Cerebellar nuclear complex (tissue), 1 donor: ENCODE results near the gene SLC30A9.

Source experiments
- DNase-seq, 2 experiments: peaks; one replicate each; lab custom pipeline; 2025; lab: John Stamatoyannopoulos, UW

The SLC30A9 gene

DNA sequence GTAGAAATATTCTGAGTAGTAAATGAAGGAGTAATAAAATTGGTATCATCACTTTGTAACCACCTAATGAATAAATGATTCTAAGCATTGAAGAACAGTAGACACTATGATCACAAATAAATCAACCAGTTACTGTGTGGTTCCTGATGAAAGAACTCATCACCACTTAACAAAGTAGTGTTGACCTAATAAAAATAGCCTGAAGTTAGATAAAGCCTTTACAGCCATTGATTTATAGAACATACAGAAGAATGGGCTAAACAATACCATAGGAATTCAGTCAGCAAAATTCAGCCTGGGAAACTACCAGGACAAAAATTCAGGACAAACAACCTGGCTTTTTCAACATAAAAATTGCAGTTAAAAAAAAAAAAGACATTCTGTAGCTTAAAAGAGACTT lies 9.0 kb downstream of the SLC30A9 start:
- DNase-seq, result no peak

DNA sequence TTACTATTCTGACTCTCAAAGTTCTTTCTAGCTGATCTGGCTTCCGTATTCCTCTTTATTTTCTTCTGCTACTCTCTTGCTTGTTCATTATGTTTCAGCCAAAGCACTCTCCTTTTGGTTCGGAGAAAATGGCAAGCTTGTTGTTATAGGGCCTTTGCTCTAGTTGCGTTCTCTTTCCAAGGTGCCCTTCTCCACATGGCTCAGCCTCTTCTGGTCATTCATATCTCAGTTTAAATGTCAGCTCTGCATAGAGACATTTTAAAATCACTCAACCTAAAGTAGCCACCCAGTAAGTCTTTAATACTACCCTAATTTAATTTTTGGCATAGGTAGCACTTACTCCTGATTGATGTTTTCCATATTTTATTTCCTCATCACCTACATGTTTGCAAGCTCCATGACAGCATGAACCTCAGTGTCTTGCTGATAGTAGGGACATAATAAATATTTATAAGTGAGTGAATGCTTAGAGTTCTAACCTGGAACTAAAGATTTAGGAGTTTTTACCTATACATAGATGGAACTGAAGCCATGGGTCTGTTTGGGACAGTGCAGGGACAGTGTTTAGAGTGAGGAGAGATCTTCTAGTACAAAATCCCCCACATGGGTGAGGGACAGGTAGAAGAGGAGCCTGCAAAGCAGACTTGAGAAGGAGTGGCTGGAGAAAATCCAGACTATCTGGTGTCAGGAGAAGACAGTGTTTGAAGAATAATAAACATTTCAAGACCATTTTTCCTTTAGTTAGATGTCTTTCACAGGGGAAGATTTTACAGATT lies 17.9 kb downstream of the SLC30A9 start:
- DNase-seq, result no peak

DNA sequence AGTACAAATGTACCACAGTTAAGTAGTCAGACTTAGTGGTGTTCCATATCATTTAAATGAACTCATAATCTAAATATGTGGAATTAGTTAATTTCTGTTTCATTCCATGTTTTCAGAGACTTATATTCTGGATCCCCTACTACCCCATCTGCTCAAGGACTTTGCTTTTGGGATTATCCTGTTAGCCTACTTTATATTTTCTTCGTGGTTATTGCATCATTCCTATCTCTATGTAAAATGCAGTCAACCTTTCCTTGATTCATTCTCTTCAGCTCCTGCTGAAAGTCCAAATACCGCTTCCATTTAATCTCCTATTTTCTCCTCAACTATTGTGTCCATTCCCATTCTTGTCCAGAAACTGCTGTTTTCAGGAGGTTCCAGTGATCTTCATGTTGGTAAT lies 25.1 kb downstream of the SLC30A9 start:
- DNase-seq, result no peak

DNA sequence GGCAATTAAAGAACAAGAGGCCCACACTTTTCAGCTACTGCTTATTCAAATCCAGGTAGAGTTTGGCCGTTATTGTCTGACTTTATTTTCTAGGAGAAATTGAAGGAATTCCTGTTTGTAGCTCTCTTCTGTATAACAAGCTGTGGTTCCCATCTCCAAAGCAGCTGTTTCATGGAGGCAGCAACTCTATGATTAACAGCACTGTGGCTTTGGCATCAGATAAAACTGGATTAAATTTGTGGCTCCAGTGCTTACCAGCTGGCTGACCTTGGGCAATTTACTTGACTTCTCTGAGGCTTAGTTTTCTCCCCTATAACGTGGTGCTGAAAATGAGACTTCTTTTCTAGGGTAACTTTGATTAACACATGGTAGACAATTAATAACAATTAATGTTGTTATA lies 28.1 kb downstream of the SLC30A9 start:
- DNase-seq, result no peak

DNA sequence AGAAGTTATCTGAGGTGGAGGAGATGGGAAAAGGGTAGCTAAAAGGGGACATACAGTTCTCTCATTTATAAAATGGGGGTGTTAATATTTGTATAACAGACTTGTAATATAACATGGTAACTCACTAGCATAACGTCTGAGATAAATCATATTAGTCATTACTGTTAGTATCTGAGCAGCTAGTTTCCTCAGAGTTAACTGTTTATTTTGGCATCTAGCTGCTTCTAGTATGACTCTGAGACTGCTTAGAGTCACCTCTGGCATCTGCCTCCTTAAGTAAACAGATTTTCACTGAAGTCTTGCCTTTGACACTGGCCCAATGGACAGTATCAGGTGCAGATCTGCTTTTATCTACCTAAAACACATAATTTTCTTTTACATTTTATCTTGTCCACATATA lies 58.1 kb downstream of the SLC30A9 start:
- no peak for DNase-seq

DNA sequence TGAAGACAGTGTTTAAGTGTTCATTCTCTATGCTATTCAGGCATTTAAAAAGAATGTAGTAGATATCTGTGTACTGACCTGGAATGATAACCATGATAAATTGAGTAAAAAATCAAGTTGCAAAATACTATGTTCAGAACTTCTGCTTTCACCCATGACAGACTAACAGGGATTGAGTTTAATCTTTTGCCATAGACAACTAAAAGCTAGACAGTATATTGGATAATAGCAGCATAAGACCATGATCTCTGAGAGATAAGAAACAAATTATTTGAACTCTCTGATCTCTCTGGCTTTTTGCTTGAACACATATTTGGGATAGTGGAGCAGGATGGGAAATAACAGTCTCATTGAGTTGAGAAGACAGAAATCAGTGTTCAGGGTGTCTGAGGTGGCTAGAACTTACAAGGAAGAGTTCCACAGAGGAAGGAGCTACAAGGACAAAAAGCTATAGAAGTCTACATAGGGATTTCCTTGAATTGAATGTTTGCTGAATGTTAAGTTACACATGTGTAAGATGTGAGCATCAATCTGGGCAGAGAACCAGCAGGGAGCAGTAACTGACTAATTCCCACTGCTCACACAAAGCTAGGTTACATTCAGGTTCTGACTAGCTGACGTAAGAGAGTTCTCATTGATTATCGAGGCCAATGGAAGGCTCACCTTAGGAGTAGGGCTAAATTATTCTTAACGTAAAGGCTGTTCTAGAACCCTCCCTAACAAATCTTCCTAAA lies 60.4 kb downstream of the SLC30A9 start:
- no peak for DNase-seq

DNA sequence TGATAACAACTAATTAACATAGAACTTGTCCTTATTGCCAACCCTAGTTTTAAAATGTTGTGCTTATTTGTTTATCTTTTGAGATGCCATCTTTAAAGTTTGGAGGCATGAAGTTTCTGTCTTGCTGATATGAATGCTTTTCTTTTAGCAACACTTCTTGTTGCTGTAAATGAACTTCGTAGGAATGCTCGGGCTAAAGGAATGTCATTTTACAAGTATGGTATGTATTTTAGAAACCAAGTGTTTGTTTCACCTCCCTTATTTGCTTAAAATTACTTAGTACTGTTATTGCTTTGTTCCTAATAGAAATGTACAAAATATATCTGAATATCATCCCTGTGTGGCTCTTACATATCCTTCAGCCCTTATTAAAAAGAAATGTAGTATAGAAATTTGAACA lies 76.1 kb downstream of the SLC30A9 start:
- DNase-seq, result no peak

DNA sequence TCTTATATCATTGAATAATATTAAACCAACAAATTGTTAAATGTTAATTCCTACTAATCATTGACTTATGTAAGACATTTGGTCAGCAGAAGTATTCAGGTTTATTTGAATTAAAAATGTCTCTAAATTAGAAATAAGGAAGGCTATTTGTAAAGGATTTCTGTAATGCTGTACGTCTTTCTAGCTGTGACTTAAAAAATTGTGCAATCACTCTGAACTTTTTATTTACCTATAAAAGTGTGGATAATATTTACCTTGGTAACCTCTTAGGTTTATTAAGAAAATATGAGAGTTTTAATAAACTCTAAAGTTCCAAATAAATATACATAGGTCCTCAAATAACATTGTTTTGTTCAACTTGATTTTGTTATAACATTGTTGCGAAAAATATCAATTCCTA lies 76.9 kb downstream of the SLC30A9 start:
- no peak for DNase-seq

DNA sequence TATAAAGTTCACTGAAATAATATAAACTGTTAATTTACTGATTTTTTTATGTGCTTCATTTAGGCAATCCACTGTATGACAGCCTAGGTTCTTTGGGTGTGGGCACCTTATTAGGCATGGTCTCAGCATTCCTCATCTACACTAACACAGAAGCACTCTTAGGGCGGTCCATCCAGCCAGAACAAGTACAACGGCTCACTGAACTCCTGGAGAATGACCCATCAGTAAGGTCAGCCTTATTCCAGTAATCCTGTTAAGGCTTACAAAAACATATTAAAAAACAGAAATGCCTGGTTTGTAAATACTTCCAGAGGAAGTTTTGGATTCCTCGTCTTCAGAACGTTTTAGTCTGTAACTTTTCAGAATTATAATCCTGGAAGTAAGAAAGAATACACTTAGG lies 80.1 kb downstream of the SLC30A9 start:
- no peak for DNase-seq

DNA sequence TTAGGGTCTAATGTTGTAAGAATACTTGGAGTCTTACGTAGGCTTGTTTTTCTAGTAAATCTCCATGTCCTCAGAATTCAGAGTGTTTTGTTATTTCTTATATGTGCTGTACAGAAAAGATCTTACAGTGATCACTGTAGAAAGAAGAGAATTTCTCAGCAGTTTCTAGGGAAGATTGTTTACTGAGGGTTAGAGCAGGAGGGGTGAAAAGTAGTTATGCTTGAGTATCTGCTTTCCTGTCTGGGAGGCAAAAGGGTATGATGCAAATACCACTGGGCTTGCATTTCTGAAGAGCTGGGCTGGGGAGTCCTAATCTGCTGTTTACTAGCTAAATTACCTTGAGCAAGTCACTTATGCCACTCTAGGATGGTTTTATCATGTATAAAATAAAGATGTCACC lies 84.0 kb downstream of the SLC30A9 start:
- no peak for DNase-seq

DNA sequence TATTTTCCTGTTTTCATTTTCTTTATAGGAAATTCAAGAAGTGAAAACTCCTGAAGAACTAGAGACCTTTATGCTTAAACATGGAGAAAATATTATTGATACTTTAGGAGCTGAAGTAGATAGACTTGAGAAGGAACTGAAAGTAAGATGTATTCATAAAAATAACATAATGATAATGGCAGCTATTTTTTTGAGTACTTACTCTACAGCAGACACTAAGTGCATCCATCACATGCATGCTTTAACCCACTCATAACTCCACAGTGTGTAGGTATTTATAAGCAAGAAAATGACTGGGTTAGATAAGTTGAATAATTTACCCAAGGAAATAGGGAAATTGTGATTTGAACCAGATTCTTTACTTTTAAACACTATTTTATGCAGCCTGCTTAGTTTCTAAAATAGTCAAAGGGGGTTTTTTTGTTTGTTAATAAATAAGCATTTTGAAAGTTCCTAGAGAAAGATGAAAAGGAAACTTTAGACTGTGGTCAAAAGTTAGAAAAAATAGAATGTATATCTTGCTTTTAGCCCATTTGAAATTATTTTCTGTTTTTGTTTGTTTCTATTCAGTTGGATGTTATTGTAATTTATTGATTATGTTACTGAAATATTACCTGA lies 88.0 kb downstream of the SLC30A9 start:
- no peak for DNase-seq

DNA sequence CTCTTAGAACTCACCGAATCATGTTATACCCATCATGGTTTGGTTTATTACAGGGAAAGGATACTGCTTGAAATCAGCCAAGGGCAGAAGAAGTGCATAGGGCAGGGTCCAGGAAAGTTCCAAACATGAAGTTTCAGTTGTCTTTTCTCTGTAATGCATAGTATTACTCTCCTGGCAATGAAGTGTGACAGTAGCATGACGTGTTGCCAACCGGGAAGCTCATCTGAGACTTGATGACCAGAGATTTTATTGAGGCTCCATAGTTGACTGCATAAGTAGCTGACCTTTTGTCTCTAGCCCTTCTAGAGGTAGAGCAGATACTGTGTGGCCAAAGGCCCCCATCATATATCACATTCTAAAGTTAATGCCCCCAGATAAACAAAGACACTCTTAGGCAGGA lies 90.0 kb downstream of the SLC30A9 start:
- no peak for DNase-seq

DNA sequence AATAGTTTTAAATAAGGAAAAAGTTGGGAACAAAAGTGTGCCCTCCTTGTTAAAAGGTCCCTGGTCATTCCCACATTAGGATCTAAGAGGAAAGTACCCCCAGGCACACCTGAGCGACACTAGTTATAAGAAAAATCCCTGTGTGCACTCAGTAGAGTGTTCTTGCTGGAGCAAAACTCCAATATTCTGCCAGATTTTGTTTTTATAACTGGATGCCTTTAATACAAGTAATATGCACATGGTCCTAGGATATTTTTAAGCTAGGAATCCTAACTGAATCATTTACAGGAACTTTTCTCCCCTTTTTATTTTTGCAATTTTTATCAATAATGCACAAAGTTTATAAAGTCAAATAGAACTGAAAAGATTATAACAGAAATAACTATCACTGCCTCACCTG lies 93.5 kb downstream of the SLC30A9 start:
- no peak for DNase-seq

DNA sequence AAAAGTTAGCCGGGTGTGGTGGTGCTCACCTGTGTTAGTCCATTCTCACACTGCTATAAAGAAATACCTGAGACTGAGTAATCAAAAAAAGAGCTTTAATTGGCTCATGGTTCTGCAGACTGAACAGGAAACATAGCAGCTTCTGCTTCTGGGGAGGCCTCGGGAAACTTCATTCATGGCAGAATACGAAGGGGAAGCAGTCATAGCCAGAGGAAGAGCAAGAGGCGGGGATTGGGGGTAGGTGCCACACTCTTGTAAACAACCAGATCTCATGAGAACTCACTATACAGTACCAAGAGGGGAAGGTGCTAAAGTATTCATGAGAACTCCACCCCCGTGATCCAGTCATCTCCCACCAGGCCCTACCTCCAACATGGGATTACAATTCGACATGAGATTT lies 98.1 kb downstream of the SLC30A9 start:
- no peak for DNase-seq

DNA sequence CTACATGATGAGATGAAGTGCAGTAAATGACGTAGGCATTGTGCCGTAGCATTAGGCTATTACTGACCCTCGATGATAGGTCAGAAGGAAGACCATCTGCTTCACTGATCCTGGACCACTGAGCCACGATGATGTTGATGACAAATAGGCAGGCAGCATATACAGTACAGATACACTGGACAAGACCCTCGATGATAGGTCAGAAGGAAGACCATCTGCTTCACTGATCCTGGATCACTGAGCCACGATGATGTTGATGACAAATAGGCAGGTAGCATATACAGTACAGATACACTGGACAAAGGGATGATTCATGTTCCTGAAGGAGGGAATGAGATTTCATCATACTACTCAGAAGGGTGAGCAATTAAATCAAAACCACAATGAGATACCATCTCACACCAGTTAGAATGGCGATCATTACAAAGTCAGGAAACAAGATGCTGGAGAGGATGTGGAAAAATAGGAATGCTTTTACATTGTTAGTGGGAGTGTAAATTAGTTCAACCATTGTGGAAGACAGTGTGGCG lies 111.2 kb downstream of the SLC30A9 start:
- DNase-seq, result no peak

DNA sequence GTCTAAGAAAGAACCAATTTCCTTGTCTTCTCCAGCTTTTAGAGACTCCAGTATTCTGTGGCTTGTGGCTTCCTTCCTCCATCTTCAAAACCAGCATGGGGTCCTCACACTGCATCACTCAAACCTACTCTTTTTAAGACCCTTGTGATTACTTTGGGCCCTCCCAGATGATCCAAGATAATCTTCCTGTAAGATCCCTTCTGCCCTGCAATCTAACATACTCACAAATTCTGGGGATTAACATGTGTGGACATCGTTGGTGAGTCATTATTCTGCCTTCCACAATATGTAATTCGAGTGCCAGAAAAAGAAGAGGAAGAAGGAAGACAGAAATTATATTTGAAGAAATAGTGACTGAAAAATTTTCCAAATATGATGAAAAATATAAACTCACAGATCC lies 114.2 kb downstream of the SLC30A9 start:
- no peak for DNase-seq

DNA sequence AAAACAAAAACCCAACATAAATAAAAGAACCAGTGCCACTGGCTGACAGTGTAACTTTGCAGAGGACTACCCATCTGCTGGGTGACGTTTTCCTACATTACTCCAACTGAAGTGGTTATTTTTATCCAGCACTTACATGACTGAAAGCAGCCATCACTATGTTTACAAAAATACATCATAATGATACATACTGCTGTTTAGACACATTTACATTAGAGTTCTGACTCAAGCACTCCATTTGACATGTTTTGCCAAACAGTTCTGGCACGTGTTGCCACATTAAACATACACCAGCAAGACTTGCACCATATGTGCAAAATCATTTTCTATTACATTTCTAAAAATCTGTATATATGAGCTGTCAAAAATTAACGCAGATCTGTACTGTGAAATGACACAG lies 122.5 kb downstream of the SLC30A9 start:
- no peak for DNase-seq

DNA sequence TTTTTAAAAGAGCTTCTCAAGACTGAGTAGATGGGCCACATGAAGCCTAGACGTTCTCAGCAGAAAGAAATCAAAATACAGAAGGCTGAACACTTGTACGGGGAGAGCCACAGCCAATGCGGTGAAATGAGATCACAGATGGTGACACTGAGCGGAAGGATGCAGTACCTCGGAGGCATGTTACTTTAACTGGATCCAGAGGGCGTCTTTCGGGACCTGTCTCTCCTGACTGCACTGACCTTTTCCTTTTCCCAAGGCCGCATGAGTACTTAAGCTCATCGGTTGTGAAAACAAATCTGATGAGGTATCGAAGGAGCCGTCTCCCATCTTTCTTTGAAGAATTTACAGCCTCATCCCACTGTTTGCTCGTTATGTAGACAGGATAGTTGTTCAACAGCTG lies 129.6 kb downstream of the SLC30A9 start:
- DNase-seq, result no peak

DNA sequence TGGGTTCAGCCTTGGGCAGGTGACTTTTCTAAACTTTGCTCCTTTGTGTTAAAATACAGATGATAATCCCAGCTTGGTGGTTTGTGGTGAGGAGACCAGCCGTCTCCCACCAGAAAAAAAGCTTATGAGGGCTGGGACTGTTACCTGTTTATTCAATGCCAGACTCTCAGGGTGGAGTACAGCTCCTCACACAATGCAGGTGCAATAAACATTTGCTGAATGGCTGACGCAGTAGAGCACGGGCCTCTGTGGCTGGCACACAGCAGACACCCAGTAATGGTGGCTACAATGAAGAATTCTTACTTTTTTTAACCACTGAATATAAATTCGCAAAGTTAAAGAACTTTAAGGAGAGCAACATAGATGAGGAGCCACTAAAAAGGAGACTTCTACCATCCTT lies 131.9 kb downstream of the SLC30A9 start:
- no peak for DNase-seq

DNA sequence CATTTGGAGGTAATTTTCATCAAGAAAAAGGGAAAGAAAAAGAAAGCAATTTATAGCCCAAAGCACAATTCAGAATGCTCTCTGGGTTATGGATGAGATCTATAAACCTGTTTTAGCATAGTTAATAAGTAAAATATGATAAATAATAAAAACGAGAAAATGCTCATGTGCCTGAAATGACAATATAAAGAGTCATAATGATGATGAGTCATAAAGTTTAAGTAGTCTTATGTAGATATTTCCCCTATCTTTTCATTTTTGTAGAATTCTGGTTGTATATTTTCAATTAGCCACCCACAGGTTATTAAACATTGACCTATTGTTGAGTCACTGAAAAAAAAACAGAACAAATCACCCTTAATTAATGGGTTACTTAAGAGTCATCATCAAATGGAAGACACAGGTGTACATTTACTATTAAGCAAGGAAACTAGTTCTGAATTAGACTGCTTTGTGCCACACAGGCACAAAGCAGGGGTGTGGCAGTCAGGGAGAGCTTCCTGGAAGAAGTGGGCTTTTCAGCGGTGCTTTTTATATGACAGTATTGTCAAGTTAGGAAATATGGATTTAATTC lies 132.8 kb downstream of the SLC30A9 start:
- DNase-seq, result no peak

DNA sequence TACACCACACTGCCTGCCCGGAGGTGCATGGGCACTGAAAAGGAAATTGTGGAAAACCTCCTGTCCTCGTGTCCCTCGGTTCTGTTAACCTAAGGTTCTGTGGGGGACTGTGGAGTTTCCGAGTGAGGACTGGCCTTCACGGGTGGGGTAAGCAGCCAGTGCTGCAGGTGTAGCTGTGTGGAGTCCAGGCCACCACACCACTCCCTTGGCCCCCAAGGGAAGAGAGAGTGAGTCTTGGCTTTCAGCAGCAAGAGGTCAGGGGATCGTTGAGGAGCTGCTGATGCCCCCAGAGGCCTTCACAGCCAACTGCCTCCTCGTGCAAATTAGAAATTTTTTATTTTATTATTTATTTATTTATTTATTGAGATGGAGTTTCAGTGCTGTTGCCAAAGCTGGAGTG lies 141.8 kb downstream of the SLC30A9 start:
- DNase-seq, result no peak

DNA sequence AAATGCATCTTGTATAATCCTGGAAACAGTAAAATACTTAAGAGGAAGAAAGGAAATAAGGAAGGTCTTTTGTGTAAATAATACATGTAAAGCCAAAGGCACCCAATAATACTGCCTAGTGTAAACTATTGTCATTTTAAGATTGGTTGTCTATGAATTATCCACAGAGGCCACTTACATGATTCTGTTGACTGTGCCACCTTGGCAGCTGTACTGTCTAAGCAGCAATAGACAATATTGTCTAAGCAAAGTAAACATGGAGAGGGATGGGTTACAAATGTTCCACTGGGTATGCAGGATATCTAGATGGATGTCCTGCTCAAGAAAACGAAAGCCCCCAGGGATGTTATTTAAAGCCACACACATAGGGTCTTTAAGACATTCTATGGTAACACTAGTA lies 142.7 kb downstream of the SLC30A9 start:
- DNase-seq, result no peak

DNA sequence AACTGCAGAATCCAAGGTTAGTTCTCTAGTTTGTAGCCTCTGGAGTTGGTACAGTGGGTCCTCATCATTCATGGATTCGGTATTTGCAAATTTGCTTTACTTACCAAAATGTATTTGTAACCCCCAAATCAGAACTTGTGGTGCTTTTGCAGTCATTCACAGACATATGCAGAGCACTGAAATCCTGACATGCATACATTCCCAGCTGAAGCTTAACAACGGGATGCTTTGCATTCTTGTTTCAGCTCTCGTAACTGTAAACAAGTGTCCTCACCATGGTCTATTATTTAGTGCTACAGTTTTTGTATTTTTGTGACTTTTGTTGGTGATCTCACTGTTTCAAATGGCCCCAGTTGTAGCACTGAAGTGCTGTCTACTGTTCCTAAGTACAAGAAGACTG lies 146.0 kb downstream of the SLC30A9 start:
- no peak for DNase-seq
